Head of caudate nucleus (tissue), 42 donors: ENCODE measurements around the gene ADCY10.
"Not testable (repeated sequence)": the region's sequence is repeated elsewhere in the genome, so short reads cannot be mapped to it uniquely, and the experiment has no call there.

Experiments
- DNase-seq, 42 donors: peaks; one replicate each; pipeline versions ENCODE4 v3.0.0 to v3.0.0-alpha.2; 2020 to 2021; ENCODE audit warnings: mixed read lengths in 7 of 42
- intact Hi-C: fragments of 100-400 bp; cut with DNase I; formaldehyde crosslinking; loops from one replicate; pipeline ENCODE4 v1.15.0; 2022

The ADCY10 gene

DNA sequence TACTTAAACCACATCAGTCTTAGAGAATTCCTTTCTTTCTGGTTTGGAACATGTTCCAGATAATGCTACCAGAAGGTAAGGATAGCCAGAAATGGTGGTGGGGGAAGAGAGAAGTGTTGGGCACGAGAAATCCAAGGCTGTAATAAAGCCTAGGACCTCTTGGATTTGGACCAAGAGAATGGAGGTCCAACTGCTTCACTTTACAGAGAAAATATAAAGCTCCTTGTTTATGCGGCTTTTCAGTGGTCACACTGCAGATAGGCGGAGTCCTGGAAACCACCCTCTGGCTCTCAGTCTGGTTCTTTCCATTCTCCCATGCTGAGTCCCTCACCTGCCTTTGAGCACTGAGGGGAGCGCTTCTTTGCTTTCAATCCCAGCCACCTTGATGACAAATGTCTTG, 87.8 kb downstream of the ADCY10 start:
- DNase-seq, result no peak
- intact Hi-C loops, result no loop called here

DNA sequence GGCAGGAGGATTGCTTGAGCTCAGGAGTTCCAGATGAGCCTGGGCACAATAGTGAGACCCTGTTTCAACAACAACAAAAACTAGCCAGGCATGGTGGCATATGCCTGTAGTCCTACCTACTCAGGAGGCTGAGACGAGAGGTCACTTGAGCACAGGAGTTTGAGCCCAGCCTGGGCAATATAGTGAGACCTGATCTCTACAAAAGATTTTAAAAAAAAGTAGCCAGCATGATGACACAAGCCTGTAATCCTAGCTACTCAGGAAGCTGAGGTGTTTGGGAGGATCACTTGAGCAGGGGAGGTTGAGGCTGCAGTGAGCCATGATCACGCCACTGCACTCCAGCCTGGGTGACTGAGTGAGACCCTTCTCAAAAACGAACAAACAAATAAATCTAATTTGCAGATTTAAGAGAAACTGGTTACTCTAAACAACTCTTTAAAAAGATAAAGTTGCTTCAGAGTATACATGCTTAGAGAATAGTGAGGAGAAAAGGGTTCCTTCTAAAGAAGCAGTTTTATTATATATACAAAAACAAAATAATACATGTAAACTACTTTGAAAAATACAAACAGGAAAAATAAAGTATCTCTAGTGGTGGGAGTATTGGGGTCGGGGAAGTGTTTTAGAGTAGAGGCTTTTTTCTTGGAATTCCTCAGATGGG, 88.4 kb downstream of the ADCY10 start:
- no peak for DNase-seq
- intact Hi-C loops, result no loop called here

DNA sequence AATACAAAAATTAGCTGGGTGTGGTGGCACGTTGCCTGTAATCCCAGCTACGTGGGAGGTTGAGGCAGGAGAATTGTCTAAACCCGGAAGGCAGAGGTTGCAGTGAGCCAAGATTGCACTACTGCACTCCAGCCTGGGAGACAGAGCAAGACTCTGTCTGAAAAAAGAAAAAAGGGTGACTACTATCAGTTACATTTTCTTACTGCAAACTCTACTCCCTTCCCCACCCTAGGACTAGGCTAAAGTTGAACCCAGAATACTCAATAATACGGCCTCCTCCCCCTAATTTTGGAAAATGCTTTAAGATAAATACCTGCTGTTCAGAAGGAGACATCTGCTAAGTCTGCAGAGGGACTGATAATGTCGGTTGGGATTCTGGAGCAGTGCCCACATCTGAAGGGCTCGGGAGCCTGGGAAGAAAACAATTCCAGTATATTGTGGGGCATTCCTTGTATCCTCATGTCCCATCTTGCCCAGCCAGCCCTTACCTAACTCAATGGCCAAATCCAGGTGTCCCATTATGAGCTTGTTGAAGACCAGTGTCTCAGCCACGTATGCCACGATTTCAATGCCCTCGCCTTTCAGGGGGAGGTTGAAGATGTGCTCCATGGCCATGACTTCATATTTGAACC, 89.7 kb downstream of the ADCY10 start:
- no peak for DNase-seq
- intact Hi-C loops, result no loop called here

DNA sequence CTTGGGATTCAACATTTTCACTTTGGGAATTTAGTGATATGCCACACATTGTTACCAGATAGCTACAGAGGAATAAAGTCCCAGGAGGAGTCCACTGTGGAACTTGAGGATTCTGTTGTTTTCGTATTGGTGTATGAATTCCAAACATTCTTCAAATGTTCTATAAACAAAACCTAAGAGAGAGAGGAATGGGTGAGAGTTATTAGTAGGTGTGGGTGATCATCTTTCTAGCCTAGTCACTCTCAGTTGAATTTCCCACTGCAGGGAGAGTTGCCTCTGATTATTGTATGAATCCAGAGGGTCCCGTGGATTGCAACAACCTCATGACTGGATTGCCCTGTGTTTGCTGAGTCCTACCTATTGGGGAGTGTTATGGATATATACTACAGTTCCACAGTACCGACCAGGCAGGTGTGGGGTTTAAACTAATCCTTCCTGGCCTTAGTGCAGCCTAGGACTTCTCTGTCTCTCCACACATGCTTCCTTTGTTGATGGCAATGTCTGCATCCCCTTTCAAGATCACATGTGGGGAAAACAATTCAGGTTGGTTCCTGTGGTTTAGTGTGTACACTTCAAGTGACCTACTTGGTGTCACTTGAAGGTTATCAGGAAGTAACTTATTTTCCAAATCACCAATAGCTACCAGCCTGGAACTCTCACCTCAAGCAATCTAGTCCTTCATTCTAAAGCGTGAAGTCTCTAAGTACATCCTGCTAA, 91.8 kb downstream of the ADCY10 start:
- intact Hi-C loops, result no loop called here
- DNase-seq, result no peak

DNA sequence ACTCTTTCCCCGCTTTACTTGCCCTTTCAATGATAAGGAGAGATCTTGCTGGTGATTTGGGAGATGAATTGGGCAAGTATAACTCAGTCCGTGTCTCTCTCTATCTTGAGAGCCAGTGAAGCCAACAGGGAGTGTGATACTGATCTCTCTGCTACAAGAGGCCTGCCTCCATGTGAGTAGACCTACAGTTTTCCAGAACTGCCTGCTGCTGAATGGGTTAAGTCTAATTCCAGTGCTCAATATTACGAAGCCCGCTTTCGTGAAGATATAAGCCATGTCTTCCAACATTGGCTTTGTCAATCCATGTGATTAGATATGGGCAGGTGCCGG, 92.6 kb downstream of the ADCY10 start:
- intact Hi-C loops, result no loop called here
- DNase-seq, result no peak

- intact Hi-C loops, result no loop called here
- no peak for DNase-seq
Observed at GRCh38 chr1:167820684-167821355, 93.1 kb downstream of the ADCY10 start.

GRCh38 chr1:167819849-167820683, 93.9 kb downstream of the ADCY10 start:
- DNase-seq, result peak; percentile 4 to 71 (median 42)
- intact Hi-C loops, result no loop called here

GRCh38 chr1:167815650-167816049, 98.3 kb downstream of the ADCY10 start:
- DNase-seq, result no peak
- intact Hi-C loops, result no loop called here

- intact Hi-C loops, result no loop called here
- DNase-seq, result no peak
Observed at GRCh38 chr1:167812972-167813371, 101.0 kb downstream of the ADCY10 start.

- no peak for DNase-seq
- intact Hi-C loops, result no loop called here
Observed at GRCh38 chr1:167808690-167809089, 105.2 kb downstream of the ADCY10 start.

DNA sequence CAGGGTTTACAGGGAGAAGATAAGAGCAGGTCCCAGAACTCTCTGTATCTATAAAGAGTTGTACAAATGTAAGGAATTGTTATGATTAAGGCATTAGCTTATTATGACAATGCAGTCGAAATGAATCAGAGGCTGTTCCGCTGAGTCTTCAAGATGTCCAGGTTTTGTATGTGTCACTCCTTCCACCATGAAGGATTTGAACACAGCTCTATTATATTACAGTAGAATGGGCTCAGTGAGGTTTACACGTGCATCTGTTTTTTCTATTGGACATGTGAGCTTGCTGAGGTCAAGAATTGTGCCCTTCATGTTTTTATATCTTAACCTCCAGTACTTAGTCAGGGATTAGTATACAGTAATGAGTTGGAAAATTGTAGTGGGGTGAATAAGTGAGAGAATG, 105.8 kb downstream of the ADCY10 start:
- intact Hi-C loops, result no loop called here
- no peak for DNase-seq

DNA sequence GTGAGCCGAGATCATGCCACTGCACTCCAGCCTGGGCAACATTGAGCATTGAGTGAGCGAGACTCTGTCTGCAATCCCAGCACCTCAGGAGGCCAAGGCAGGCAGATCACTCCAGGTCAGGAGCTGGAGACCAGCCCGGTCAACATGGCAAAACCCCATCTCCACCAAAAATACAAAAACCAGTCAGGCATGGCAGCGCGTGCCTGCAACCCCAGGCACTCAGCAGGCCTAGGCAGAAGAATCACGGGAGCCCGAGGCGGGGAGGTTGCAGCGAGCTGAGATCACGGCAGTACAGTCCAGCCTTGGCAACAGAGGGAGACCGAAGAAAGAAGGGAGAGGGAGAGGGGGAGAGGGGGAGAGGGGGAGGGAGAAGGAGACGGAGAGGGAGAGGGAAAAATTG, 107.3 kb downstream of the ADCY10 start:
- DNase-seq, intact Hi-C loops: not testable (repeated sequence)

DNA sequence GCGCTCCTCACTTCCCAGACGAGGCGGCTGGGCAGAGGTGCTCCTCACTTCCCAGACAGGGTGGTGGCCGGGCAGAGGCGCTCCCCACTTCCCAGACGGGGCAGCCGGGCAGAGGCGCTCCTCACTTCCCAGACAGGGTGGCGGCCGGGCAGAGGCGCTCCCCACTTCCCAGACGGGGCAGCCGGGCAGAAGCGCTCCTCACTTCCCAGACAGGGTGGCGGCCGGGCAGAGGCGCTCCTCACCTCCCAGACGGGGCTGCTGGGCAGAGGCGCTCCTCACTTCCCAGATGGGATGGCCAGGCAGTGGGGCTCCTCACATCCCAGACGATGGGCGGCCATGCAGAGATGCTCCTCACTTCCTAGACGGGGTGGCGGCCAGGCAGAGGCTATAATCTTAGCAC, 107.7 kb downstream of the ADCY10 start:
- DNase-seq, intact Hi-C loops: not testable (repeated sequence)

DNA sequence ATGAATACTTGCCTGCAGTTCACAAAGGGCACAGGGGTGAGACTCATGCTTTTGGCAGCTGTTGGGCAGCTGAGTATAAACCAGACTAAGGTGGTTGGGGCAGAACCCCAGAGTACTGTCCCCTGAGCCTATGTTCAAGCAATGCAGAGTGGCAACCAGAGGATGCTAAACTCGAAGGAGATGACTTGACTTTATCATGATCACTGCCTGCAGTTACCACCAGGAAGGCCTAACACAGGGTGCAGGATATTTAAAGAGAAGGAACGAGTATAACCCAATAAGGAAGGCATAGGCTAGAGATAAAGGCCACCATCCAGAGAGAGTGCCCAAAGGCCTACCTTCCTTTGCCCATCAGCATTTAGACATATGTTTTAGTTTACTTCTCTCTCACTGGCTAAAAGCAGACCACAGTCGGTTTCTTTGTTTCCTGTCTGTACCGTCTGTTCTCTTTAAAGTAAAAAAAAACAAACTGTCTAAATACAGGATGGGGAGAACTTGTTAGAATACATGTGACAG, 108.8 kb downstream of the ADCY10 start:
- no peak for DNase-seq

DNA sequence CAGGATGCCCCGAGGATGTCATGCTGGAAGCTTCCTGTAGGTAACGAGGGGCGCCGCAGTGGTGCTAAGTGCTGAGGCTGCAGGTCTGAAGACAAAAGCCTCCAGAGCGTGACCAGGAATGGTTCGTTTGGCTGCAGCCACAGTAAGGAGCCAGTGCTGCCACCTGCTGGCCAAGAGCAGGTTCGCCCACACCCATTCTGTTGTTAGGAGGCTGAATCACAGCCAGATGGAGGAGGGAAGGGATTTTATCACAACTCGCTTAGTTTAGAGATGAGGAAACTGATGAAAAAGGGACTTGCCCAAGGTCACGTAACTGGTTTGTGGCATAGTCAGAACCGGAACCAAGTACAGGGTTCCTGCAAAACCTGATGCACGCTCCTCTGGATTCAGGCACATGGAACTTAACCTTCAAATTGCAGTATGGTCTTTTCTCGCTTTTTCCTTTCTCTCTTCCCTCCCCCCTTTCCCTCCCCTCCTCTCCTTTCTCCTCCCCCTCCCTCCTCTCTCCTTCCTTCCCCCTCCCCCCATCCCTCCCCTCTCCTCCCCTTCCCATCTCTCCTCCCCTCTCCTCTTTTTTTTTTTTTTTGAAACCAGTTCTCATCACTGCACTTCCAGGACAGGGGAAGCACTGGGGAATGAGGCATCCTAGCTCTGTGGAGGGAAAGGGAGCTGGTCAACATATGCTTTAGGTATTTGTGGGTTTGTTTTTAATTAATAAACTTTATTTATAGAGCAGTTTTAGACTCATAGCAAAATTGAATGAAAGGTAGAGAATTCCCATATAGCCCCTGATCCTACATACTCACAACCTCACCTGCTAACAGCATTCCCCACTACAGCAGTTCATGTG, 110.4 kb downstream of the ADCY10 start:
- intact Hi-C loops, result loop anchor here (5.0 kb wide), 1 partner anchor 81 kb away; the partner anchor contains the start of gene MPZL1
- peak; percentile 79 to 96 (median 92) for DNase-seq

More for the DNA sequence above, 108.8 kb downstream of the ADCY10 start:
- intact Hi-C loops, result no loop called here

GRCh38 chr1:167802235-167802634, 111.7 kb downstream of the ADCY10 start:
- intact Hi-C loops, result loop anchor here (5.0 kb wide), 1 partner anchor 80 kb away; the partner anchor contains the start of gene MPZL1

GRCh38 chr1:167800251-167800650, 113.7 kb downstream of the ADCY10 start:
- intact Hi-C loops, result loop anchor here (5.0 kb wide), 1 partner anchor 78 kb away; the partner anchor contains the start of gene MPZL1
- DNase-seq, result no peak

More at GRCh38 chr1:167802235-167802634, 111.7 kb downstream of the ADCY10 start:
- no peak for DNase-seq

DNA sequence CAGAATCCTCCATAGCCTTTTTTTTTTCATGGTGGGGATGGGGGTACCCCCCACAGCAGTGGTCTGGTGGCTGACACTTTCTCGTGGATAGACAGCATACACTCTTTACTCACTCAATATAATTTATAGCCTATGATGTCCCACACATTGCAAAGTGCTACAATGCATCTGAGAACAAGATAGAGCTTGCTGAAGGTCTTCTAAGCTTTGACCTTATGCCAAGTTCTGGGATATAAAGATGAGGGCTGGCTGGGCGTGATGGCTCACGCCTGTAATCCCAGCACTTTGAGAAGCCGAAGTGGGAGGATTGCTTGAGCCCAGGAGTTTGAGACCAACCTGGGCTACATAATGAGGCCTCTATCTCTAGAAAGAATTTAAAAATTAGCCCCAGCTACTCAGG, 114.2 kb downstream of the ADCY10 start:
- intact Hi-C loops, result loop anchor here (5.0 kb wide), 1 partner anchor 77 kb away; the partner anchor contains the start of gene MPZL1
- no peak for DNase-seq
